K562 (cell line): ENCODE measurements around the gene PRKACB. TPM values are rescaled to one million over a fixed set of nuclear protein-coding genes. Genes with fewer than 3 reads are reported as not detected.

ENCODE experiments used
- ATAC-seq: fragments of 200-7000 bp; cut with Tn5 transposase; 3 replicates; pipeline ENCODE4 v1.9.1; 2020; ENCODE audit warnings: moderate library complexity
- Bru-seq: library from RNA; stranded (reverse); fragments of 400-500 nt; gene quantifications from one replicate; lab custom pipeline; 2021; lab: Mats Ljungman, UMichigan
- BruChase-seq, 2 experiments: library from RNA; stranded (reverse); fragments of 400-500 nt; gene quantifications; one replicate each; lab custom pipeline; 2021; lab: Mats Ljungman, UMichigan
- BruUV-seq: library from RNA; stranded (reverse); fragments of 400-500 nt; replicated peaks from 2 replicates; lab custom pipeline; 2021; lab: Mats Ljungman, UMichigan
- CTCF ChIA-PET: fragments of 300-600 bp; formaldehyde crosslinking; extraction: SDS; loops from one replicate; lab custom pipeline; 2021; ENCODE audit warnings: low intra/inter-chr PET ratio; lab: Yijun Ruan, JAX
- POLR2A ChIA-PET: fragments of 300-600, 350-650 bp; sonication (Branson Sonifier 250); formaldehyde crosslinking; extraction: SDS; loops from one replicate; lab custom pipeline; 2021; ENCODE audit warnings: antibody characterized with exemption, inconsistent platforms; lab: Yijun Ruan, JAX
- DNase-seq, 4 experiments: peaks; one replicate each; pipeline versions ENCODE4 v3.0.0 to v3.0.0-alpha.2; 2011 to 2018; ENCODE audit warnings: low spot score in 3 of 4, mixed read lengths in 3 of 4; ENCODE audit errors: extremely low read depth in 1 of 4
- FAIRE-seq: peaks from 2 replicates; lab custom pipeline; 2011; peaks lifted over from hg19 to GRCh38; lab: Jason Lieb, UNC
- H2AFZ ChIP-seq: 2 replicates; pipeline ENCODE4 v1.6.0; 2011; ENCODE audit warnings: low read depth, low read length, control low read depth, inconsistent platforms
- H3K27ac ChIP-seq: fragments of 200-600 bp; 3 replicates; pipeline ENCODE4 v1.8.0; 2011; ENCODE audit warnings: low read depth, mild to moderate bottlenecking, control low read depth, inconsistent platforms, low read length, moderate library complexity, mixed read lengths; ENCODE audit errors: extremely low read depth
- H3K27me3 ChIP-seq, 2 experiments: fragments of 300-600 bp in 1 of 2; 2 replicates in 1 of 2; 3 replicates in 1 of 2; pipeline versions ENCODE4 v1.6.0 to v1.8.0; 2011; ENCODE audit warnings: inconsistent platforms in 2 of 2, low read length in 2 of 2, mild to moderate bottlenecking in 1 of 2, mixed read lengths in 1 of 2, moderate library complexity in 1 of 2; ENCODE audit not compliant: control insufficient read depth in 2 of 2, insufficient read depth in 2 of 2
- H3K36me3 ChIP-seq: fragments of 300-600 bp; 3 replicates; pipeline ENCODE4 v1.8.0; 2011; ENCODE audit warnings: mild to moderate bottlenecking, low read length, inconsistent platforms; ENCODE audit not compliant: control insufficient read depth, insufficient read depth
- H3K4me1 ChIP-seq, 2 experiments: fragments of 200-600 bp in 1 of 2; replicated peaks in 1 of 2; 2 replicates in 1 of 2; 3 replicates in 1 of 2; pipeline versions ENCODE4 v1.5.1 to v1.8.0; 2011; ENCODE audit warnings: inconsistent platforms in 2 of 2, low read length in 2 of 2, mild to moderate bottlenecking in 1 of 2, mixed read lengths in 1 of 2, moderate library complexity in 1 of 2; ENCODE audit not compliant: control insufficient read depth in 2 of 2, insufficient read depth in 2 of 2
- H3K4me2 ChIP-seq: 2 replicates; pipeline ENCODE4 v1.6.1; 2011; ENCODE audit warnings: low read length, control low read depth, inconsistent platforms, mixed read lengths; ENCODE audit not compliant: insufficient read depth
- H3K4me3 ChIP-seq: fragments of 200-600 bp; sonication (generic), shearing (Covaris generic); 2 replicates; pipeline ENCODE4 v1.5.1; 2016; ENCODE audit warnings: control low read depth, inconsistent platforms
- H3K79me2 ChIP-seq: fragments of 200-600 bp; 3 replicates; pipeline ENCODE4 v1.8.0; 2011; ENCODE audit warnings: low read length, inconsistent platforms; ENCODE audit not compliant: control insufficient read depth, insufficient read depth
- H3K9ac ChIP-seq, 2 experiments: 2 replicates each; pipeline versions ENCODE4 v1.6.0 to v1.6.1; 2011; ENCODE audit warnings: low read depth in 2 of 2, low read length in 2 of 2, control low read depth in 1 of 2, inconsistent platforms in 1 of 2, mild to moderate bottlenecking in 1 of 2, mixed read lengths in 1 of 2; ENCODE audit not compliant: insufficient read depth in 1 of 2
- H3K9me1 ChIP-seq: one replicate; pipeline ENCODE4 v1.6.0; 2011; ENCODE audit warnings: inconsistent platforms, mild to moderate bottlenecking, low read length, moderate library complexity; ENCODE audit not compliant: control insufficient read depth, insufficient read depth
- H3K9me3 ChIP-seq: replicated peaks from 2 replicates; pipeline ENCODE4 v1.5.1; 2011; ENCODE audit warnings: low read depth, low read length, inconsistent platforms; ENCODE audit not compliant: control insufficient read depth, insufficient read depth
- H4K20me1 ChIP-seq: replicated peaks from 2 replicates; pipeline ENCODE4 v1.6.1; 2011; ENCODE audit warnings: low read length, inconsistent platforms, mixed read lengths; ENCODE audit not compliant: control insufficient read depth, insufficient read depth
- ARNT ChIP-seq, 2 experiments: fragments of 450-650 bp; IDR thresholded peaks; 2 replicates each; pipeline ENCODE4 v1.6.1; 2016; ENCODE audit warnings: mild to moderate bottlenecking in 1 of 2
- GABPA ChIP-seq: fragments of 200-800 bp; sonication (Bioruptor generic); conservative IDR thresholded peaks from 2 replicates; pipeline ENCODE4 v1.6.1; 2016; ENCODE audit warnings: low read depth, missing genetic modification characterization, missing compliant biosample characterization
- KLF13 ChIP-seq: fragments of 450-650 bp; IDR thresholded peaks from 2 replicates; pipeline ENCODE4 v1.6.1; 2016; ENCODE audit warnings: missing genetic modification characterization, low read depth, mild to moderate bottlenecking, missing compliant biosample characterization, moderate library complexity, borderline replicate concordance
- MYNN ChIP-seq, 2 experiments: sonication (generic); formaldehyde crosslinking in 1 of 2; IDR thresholded peaks; 2 replicates each; pipeline versions ENCODE4 v1.5.0 to v1.6.1; 2016 to 2020; ENCODE audit warnings: antibody characterized with exemption in 1 of 2, missing genetic modification reagents in 1 of 2
- NCOR1 ChIP-seq: fragments of 450-650 bp; IDR thresholded peaks from 2 replicates; pipeline ENCODE4 v1.6.1; 2016; ENCODE audit warnings: mild to moderate bottlenecking, moderate library complexity
- POLR3A ChIP-seq: IDR thresholded peaks from 2 replicates; pipeline ENCODE4 v1.6.1; 2011; ENCODE audit warnings: borderline replicate concordance, mild to moderate bottlenecking, moderate library complexity; ENCODE audit not compliant: insufficient read length, insufficient read depth; ENCODE audit errors: extremely low read depth
- RBM25 ChIP-seq: fragments of 200-400 bp; formaldehyde crosslinking; IDR thresholded peaks from 2 replicates; pipeline ENCODE4 v1.6.1; 2018; ENCODE audit warnings: low read length, low read depth, moderate library complexity; ENCODE audit not compliant: severe bottlenecking
- WGBS: fragments of 100-300 bp; shearing (Covaris generic); methylation state at CpG from one replicate; pipeline ENCODE4 v1.1.6; 2016; ENCODE audit warnings: low coverage, mixed read lengths; ENCODE audit not compliant: insufficient coverage; ENCODE audit errors: missing lambda C conversion rate; 5-methylcytosine and 5-hydroxymethylcytosine counted together
- in situ Hi-C: fragments of 300-500 bp; cut with MboI; formaldehyde crosslinking; loops from 4 replicates; pipeline ENCODE4 v1.15.0; 2018; ENCODE audit warnings: inconsistent platforms, mixed read lengths
- intact Hi-C: fragments of 100-400 bp; cut with micrococcal nuclease; formaldehyde crosslinking; loops from 2 replicates; pipeline ENCODE4 v1.14.2; 2022
- long read RNA-seq, 3 experiments: library from polyadenylated mRNA in 2 of 3; library from RNA in 1 of 3; unstranded in 2 of 3; stranded (forward) in 1 of 3; transcript quantifications; one replicate each; pipeline ENCODE4 v2.0.0, GENCODE V29; 2019 to 2022
- polyA minus RNA-seq, 3 experiments: library from RNA; depleted of rRNA, polyadenylated mRNA; stranded (reverse); fragments of >200 nt; gene quantifications; 2 replicates each; pipeline ENCODE4 v1.2.3, GENCODE V29; 2011
- polyA plus RNA-seq, 8 experiments: library from polyadenylated mRNA; depleted of rRNA in 4 of 8; stranded (reverse) in 5 of 8; unstranded in 3 of 8; fragments of >200 nt; fragmentation: Nextera tagmentation in 2 of 8; fragmentation: Illumina TruSeq in 1 of 8; extraction: Ambion mirVana in 2 of 8; extraction: Trizol in 1 of 8; gene quantifications; 2 replicates each; pipeline versions ENCODE4 v1.2.1 to v1.2.3, GENCODE V29; 2011 to 2014; ENCODE audit warnings: inconsistent platforms in 1 of 8, missing spikeins in 1 of 8
- total RNA-seq, 7 experiments: library from RNA; depleted of rRNA in 6 of 7; stranded (reverse); fragments of >200 nt in 6 of 7; fragmentation: Illumina TruSeq in 2 of 7; extraction: Trizol in 2 of 7; gene quantifications; 2 replicates each; pipeline versions ENCODE4 v1.2.1 to v1.2.3, GENCODE V29; 2011 to 2021; ENCODE audit warnings: low replicate concordance in 1 of 7
- TF ChIP-seq, protein P1 (sequence below): fragments of 250-450 bp; sonication (Bioruptor Pico); IDR thresholded peaks from 2 replicates; pipeline ENCODE4 v1.5.0; 2020; ENCODE audit warnings: mild to moderate bottlenecking, borderline replicate concordance

The PRKACB gene
- 1.1 and 6.3 TPM in 2 replicates for total RNA-seq (2011; cell fraction: chromatin; rRNA removed; ENCODE audit: low replicate concordance)
- 0.33 and 1.2 TPM in 2 replicates for total RNA-seq (2011; cell fraction: nucleolus; rRNA removed)
- total RNA-seq (2011; cell fraction: nucleoplasm; rRNA removed), result 1.2 and 2.2 TPM in 2 replicates
- total RNA-seq (2014; rRNA removed) (1.6 and 2.1 TPM in 2 replicates), total RNA-seq (2014; rRNA removed; fragmentation: Illumina TruSeq; extraction: Trizol) (4.1 and 5.5 TPM in 2 replicates), total RNA-seq (2015; rRNA removed; fragmentation: Illumina TruSeq; extraction: Trizol) (5.0 and 5.2 TPM in 2 replicates), total RNA-seq (2021) (4.5 and 5.4 TPM in 2 replicates), polyA plus RNA-seq (2011; rRNA removed) (0.97 and 2.8 TPM in 2 replicates), polyA plus RNA-seq (2014; fragmentation: Illumina TruSeq; extraction: Trizol) (2.6 and 3.8 TPM in 2 replicates), polyA plus RNA-seq (2014; fragmentation: Nextera tagmentation; extraction: Ambion mirVana) (1 to 10 TPM; 1.1 to 1.5 TPM), polyA plus RNA-seq (2014; rRNA removed) (1.9 and 2.6 TPM in 2 replicates), polyA minus RNA-seq (2011; rRNA and poly(A)+ RNA removed) (2.4 and 4.0 TPM in 2 replicates), Bru-seq, nascent RNA (percentile 55 among the genes with signal in this experiment), BruChase-seq, experiment 1, labeled RNA remaining after a 2-hour chase (percentile 64 among the genes with signal in this experiment), BruChase-seq, experiment 2, labeled RNA remaining after a 6-hour chase (percentile 62 among the genes with signal in this experiment)
- 0.37 and 0.52 TPM in 2 replicates for polyA plus RNA-seq (2011; cell fraction: cytosol; rRNA removed)
- polyA plus RNA-seq (2011; cell fraction: nucleus; rRNA removed), result 0.68 and 0.86 TPM in 2 replicates
- polyA plus RNA-seq (2012), result 3.5 and 9.0 TPM in 2 replicates
- polyA minus RNA-seq (2011; cell fraction: cytosol; rRNA and poly(A)+ RNA removed), result 0.91 and 1.8 TPM in 2 replicates
- 1.7 and 2.4 TPM in 2 replicates for polyA minus RNA-seq (2011; cell fraction: nucleus; rRNA and poly(A)+ RNA removed)
- long read RNA-seq, experiment 1, full-length matches to known transcripts, result 9 of 30 reads
- long read RNA-seq, experiment 1, partial matches to known transcripts, result 0 of 30 reads
- long read RNA-seq, experiment 1, other reads (novel, unspliced or antisense), result 21 of 30 reads
- long read RNA-seq, experiment 2, partial matches to known transcripts, result 0 of 8 reads
- long read RNA-seq, experiment 2, other reads (novel, unspliced or antisense), result 8 of 8 reads
- long read RNA-seq, experiment 3, result 0 reads

GRCh38 chr1:84143796-84144565, at the start of gene PRKACB:
Gene PRKACB (plus strand): TSS chr1:84144271. CDS start chr1:84144362, 91 bp downstream.
- intact Hi-C loops, result loop anchor here (5.0 kb wide), 2 partner anchors 288 to 458 kb away; no protein-coding TSS in a partner anchor
- DNase-seq, result no peak
- WGBS, result 22% methylated on average over 2 of the region's 2 CpGs
- no peaks in the 10 kb centered on the region for H3K4me1 ChIP-seq
- TF ChIP-seq NCOR1, result no peak
- TF ChIP-seq, protein P1, sequence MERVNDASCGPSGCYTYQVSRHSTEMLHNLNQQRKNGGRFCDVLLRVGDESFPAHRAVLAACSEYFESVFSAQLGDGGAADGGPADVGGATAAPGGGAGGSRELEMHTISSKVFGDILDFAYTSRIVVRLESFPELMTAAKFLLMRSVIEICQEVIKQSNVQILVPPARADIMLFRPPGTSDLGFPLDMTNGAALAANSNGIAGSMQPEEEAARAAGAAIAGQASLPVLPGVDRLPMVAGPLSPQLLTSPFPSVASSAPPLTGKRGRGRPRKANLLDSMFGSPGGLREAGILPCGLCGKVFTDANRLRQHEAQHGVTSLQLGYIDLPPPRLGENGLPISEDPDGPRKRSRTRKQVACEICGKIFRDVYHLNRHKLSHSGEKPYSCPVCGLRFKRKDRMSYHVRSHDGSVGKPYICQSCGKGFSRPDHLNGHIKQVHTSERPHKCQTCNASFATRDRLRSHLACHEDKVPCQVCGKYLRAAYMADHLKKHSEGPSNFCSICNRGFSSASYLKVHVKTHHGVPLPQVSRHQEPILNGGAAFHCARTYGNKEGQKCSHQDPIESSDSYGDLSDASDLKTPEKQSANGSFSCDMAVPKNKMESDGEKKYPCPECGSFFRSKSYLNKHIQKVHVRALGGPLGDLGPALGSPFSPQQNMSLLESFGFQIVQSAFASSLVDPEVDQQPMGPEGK (CRISPR knock-in tag), result no peak
- TF ChIP-seq MYNN (IDR thresholded peaks at IDR 0.05), result no peak
- no peak for TF ChIP-seq MYNN (CRISPR knock-in tag; IDR thresholded peaks at IDR 0.05)
- no peak for TF ChIP-seq POLR3A
- TF ChIP-seq KLF13 (tag), result no peak
- 0 out of 2 replicates have a peak, but pooled peaks have one; percentile 19 for TF ChIP-seq GABPA (tag)
- TF ChIP-seq RBM25, result no peak
- no peak for TF ChIP-seq ARNT (IDR thresholded peaks at IDR 0.05)
- no peaks in the 10 kb centered on the region for H3K79me2 ChIP-seq
- no peaks in the 10 kb centered on the region for H3K9me3 ChIP-seq
- no peak for FAIRE-seq
- H3K27ac ChIP-seq, result no peak within 1 kb of the TSS
- BruUV-seq, result no TSS peak
- POLR2A ChIA-PET, result no interaction called here
- no peaks in the 10 kb centered on the region for H3K9me1 ChIP-seq
- no peak within 1 kb of the TSS for H3K9ac ChIP-seq
- in situ Hi-C loops, result loop anchor here (25.0 kb wide), 1 partner anchor 618 kb away; no protein-coding TSS in a partner anchor
- H2AFZ ChIP-seq, result no peak within 1 kb of the TSS
- H3K36me3 ChIP-seq, result no peaks in the 10 kb centered on the region
- H3K27me3 ChIP-seq, result no peaks in the 10 kb centered on the region
- CTCF ChIA-PET, result no interaction called here
- ATAC-seq, result no peak
- no peaks in the 10 kb centered on the region for H4K20me1 ChIP-seq
- no peak within 1 kb of the TSS for H3K4me2 ChIP-seq
- no peak within 1 kb of the TSS for H3K4me3 ChIP-seq
